Endothelial cell of umbilical vein (primary cell): ENCODE data around the gene CBLC. TPM values are rescaled to one million over a fixed set of nuclear protein-coding genes. Genes with fewer than 3 reads are reported as not detected.

Source experiments
- BruUV-seq: library from RNA; stranded (reverse); fragments of 400-500 nt; replicated peaks from 2 replicates; lab custom pipeline; 2021; lab: Mats Ljungman, UMichigan
- CTCF ChIA-PET: fragments of 300-600, 350-600 bp; sonication (Branson Sonifier 250); formaldehyde crosslinking; loops from one replicate; lab custom pipeline; 2021; ENCODE audit warnings: antibody characterized with exemption, inconsistent platforms; lab: Charles Lee
- POLR2A ChIA-PET: fragments of 300-600, 350-600 bp; sonication (Branson Sonifier 250); formaldehyde crosslinking; loops from one replicate; lab custom pipeline; 2021; ENCODE audit warnings: antibody characterized with exemption, inconsistent platforms; lab: Charles Lee
- DNase-seq: peaks from one replicate; pipeline ENCODE4 v3.0.0-alpha.2; 2011; ENCODE audit warnings: low read depth, low spot score
- FAIRE-seq: peaks from 2 replicates; lab custom pipeline; 2011; peaks lifted over from hg19 to GRCh38; lab: Jason Lieb, UNC
- H2AFZ ChIP-seq: 2 replicates; pipeline ENCODE4 v1.6.0; 2012; ENCODE audit warnings: low read depth, low read length, control low read depth, inconsistent platforms
- H3K27ac ChIP-seq: 2 replicates; pipeline ENCODE4 v1.5.1; 2011; ENCODE audit warnings: low read depth, mild to moderate bottlenecking, control low read depth, low read length, moderate library complexity; ENCODE audit not compliant: insufficient read depth
- H3K27me3 ChIP-seq, 2 experiments: 2 replicates each; pipeline versions ENCODE4 v1.6.0 to v1.6.1; 2011; ENCODE audit warnings: low read length in 2 of 2, mixed read lengths in 1 of 2; ENCODE audit not compliant: control insufficient read depth in 2 of 2, insufficient read depth in 2 of 2
- H3K36me3 ChIP-seq, 2 experiments: 2 replicates in 1 of 2; 3 replicates in 1 of 2; pipeline ENCODE4 v1.5.1; 2011; ENCODE audit warnings: low read length in 2 of 2, mild to moderate bottlenecking in 1 of 2, moderate library complexity in 1 of 2; ENCODE audit not compliant: control insufficient read depth in 2 of 2, insufficient read depth in 2 of 2; ENCODE audit errors: extremely low read depth in 1 of 2
- H3K4me1 ChIP-seq: 3 replicates; pipeline ENCODE4 v1.5.1; 2011; ENCODE audit warnings: mild to moderate bottlenecking, low read length; ENCODE audit not compliant: control insufficient read depth, insufficient read depth; ENCODE audit errors: extremely low read depth
- H3K4me2 ChIP-seq: 2 replicates; pipeline ENCODE4 v1.6.1; 2011; ENCODE audit warnings: low read length, control low read depth, mixed read lengths; ENCODE audit not compliant: insufficient read depth
- H3K4me3 ChIP-seq, 3 experiments: fragments of 200-600 bp in 1 of 3; sonication (generic), shearing (Covaris generic) in 1 of 3; replicated peaks in 1 of 3; 2 replicates each; pipeline ENCODE4 v1.5.1; 2011 to 2016; ENCODE audit warnings: control low read depth in 3 of 3, low read length in 3 of 3, mild to moderate bottlenecking in 2 of 3, inconsistent platforms in 1 of 3, low read depth in 1 of 3, moderate library complexity in 1 of 3; ENCODE audit not compliant: insufficient read depth in 1 of 3
- H3K79me2 ChIP-seq: 2 replicates; pipeline ENCODE4 v1.6.0; 2012; ENCODE audit warnings: low read length, inconsistent platforms; ENCODE audit not compliant: control insufficient read depth, insufficient read depth
- H3K9ac ChIP-seq: replicated peaks from 2 replicates; pipeline ENCODE3; 2011; ENCODE audit warnings: low read length, control low read depth; ENCODE audit not compliant: insufficient read depth; ENCODE audit errors: extremely low read depth
- H3K9me1 ChIP-seq: replicated peaks from 3 replicates; pipeline ENCODE4 v1.6.0; 2011; ENCODE audit warnings: mild to moderate bottlenecking, low read length; ENCODE audit not compliant: control insufficient read depth, insufficient read depth; ENCODE audit errors: extremely low read depth
- H3K9me3 ChIP-seq: replicated peaks from 2 replicates; pipeline ENCODE4 v1.5.1; 2012; ENCODE audit warnings: low read length, inconsistent platforms; ENCODE audit not compliant: control insufficient read depth, insufficient read depth
- H4K20me1 ChIP-seq: replicated peaks from 2 replicates; pipeline ENCODE3; 2011; ENCODE audit warnings: mild to moderate bottlenecking, low read length; ENCODE audit not compliant: control insufficient read depth, insufficient read depth; ENCODE audit errors: extremely low read depth
- CTCF ChIP-seq, 2 donors: IDR thresholded peaks; 1 replicate in 1 of 2; 2 replicates in 1 of 2; pipeline ENCODE4 v1.5.1; 2011; ENCODE audit warnings: low read length in 2 of 2, mild to moderate bottlenecking in 2 of 2, moderate library complexity in 2 of 2, control low read depth in 1 of 2, inconsistent platforms in 1 of 2, low read depth in 1 of 2; ENCODE audit not compliant: insufficient read depth in 1 of 2; ENCODE audit errors: extremely low read depth in 1 of 2
- EZH2 ChIP-seq: IDR thresholded peaks from 2 replicates; pipeline ENCODE4 v1.6.1; 2012; ENCODE audit warnings: borderline replicate concordance, low read depth, mild to moderate bottlenecking, moderate library complexity, low read length, inconsistent platforms; ENCODE audit not compliant: severe bottlenecking
- FOS ChIP-seq: IDR thresholded peaks from 2 replicates; pipeline ENCODE4 v1.6.1; 2011; ENCODE audit warnings: mild to moderate bottlenecking, low read length, moderate library complexity, borderline replicate concordance; ENCODE audit not compliant: insufficient read depth
- GATA2 ChIP-seq: IDR thresholded peaks from 2 replicates; pipeline ENCODE4 v1.7.0; 2011; ENCODE audit warnings: low read depth, mild to moderate bottlenecking, moderate library complexity, mixed read lengths, low read length; ENCODE audit not compliant: insufficient read length, insufficient read depth
- JUN ChIP-seq: IDR thresholded peaks from 2 replicates; pipeline ENCODE4 v1.6.1; 2011; ENCODE audit warnings: borderline replicate concordance, low read depth; ENCODE audit not compliant: insufficient read length, insufficient read depth
- MYC ChIP-seq: IDR thresholded peaks from one replicate; pipeline ENCODE4 v1.6.1; 2011; ENCODE audit warnings: mild to moderate bottlenecking, low read depth, low read length
- POLR2A ChIP-seq: IDR thresholded peaks from 2 replicates; pipeline ENCODE4 v1.6.1; 2012; ENCODE audit warnings: low read depth, mild to moderate bottlenecking, control low read depth, low read length
- POLR2AphosphoS5 ChIP-seq: IDR thresholded peaks from 2 replicates; pipeline ENCODE4 v1.6.1; 2012; ENCODE audit warnings: low read depth, mild to moderate bottlenecking, control low read depth, low read length, moderate library complexity; ENCODE audit not compliant: insufficient read depth
- dilution Hi-C: fragments of 300-500 bp; cut with MboI; formaldehyde crosslinking; loops from one replicate; pipeline ENCODE4 v1.15.0; 2019; ENCODE audit warnings: low sequenced_read_pairs; ENCODE audit not compliant: extremely low pct_ligation_motif_present
- intact Hi-C: fragments of 100-400 bp; cut with micrococcal nuclease; formaldehyde crosslinking; loops from one replicate; pipeline ENCODE4 v1.10.0; 2022
- polyA plus RNA-seq, 4 experiments: library from polyadenylated mRNA; depleted of rRNA in 3 of 4; stranded (reverse) in 3 of 4; unstranded in 1 of 4; fragments of >200 nt; gene quantifications; 2 replicates each; pipeline versions ENCODE4 v1.2.1 to v1.2.3, GENCODE V29; 2011 to 2012; ENCODE audit warnings: missing spikeins in 1 of 4
- total RNA-seq: library from RNA; stranded (reverse); gene quantifications from 2 replicates; pipeline ENCODE4 v1.2.3, GENCODE V29; 2021
- TF ChIP-seq, protein P1 (sequence below): IDR thresholded peaks from 2 replicates; pipeline ENCODE4 v1.6.1; 2011; ENCODE audit not compliant: insufficient read depth, insufficient read length

The CBLC gene
- total and polyA plus RNA-seq, 2 donors (not counting 3 experiments of a cell fraction or from before 2014, with no cell fraction given) = 0.04 TPM; not detected in 1

DNA sequence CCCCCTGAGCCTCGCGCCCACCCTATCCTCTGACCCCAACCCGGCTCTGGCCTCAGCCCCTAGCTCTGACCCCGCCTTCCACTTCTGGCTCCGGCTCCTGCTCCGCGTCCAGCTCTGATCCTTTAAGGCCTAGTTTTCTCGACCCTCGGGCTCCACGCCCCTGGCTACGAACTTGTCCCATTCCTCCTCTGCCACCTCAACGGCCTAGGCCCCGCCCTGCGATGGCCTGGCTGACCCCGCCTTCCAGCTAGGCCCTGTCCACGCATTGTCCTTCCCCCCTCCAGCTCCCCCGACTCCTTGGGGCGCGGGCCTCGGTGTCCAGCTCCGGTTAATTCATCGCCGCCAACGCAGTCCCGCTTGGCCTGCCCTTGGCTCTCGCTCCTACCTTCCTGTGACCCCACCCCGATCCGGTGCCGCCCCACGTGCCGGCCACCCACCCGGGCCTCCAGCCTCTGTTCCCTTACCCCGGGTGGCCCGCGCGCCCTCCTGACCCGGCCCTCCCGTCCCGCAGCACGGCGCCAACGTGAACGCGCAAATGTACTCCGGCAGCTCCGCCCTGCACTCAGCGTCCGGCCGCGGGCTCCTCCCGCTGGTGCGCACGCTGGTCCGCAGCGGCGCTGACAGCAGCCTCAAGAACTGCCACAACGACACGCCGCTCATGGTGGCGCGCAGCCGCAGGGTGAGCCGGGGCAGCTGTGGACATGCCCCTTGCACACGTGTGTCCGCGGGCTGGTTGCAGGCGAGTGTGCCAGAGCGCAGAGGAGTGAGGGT lies 19.8 kb upstream of the CBLC start:
- TF ChIP-seq POLR2AphosphoS5 (no peak), POLR2A (no peak), CTCF (IDR thresholded peaks at IDR 0.05; ENCODE audit: extremely low read depth in 1 of 2, insufficient read depth in 1 of 2, low read depth in 1 of 2, low read length in 2 of 2) (no peak), JUN (no peak), EZH2 (no peak), FOS (no peak), MYC (no peak), GATA2 (no peak)
- TF ChIP-seq, protein P1, sequence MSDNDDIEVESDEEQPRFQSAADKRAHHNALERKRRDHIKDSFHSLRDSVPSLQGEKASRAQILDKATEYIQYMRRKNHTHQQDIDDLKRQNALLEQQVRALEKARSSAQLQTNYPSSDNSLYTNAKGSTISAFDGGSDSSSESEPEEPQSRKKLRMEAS = no peak
- peak overlapping the region; percentile 35 for H3K27ac ChIP-seq
- peak overlapping the region in 1 of 3 experiments; percentile 9 for H3K4me3 ChIP-seq
- no peaks in the 10 kb centered on the region for H3K27me3 ChIP-seq
- POLR2A ChIA-PET = interaction anchor here (0.5 kb wide), 1 partner anchor 40 kb away, joined by 3 read pairs; no protein-coding TSS in a partner anchor
- FAIRE-seq = peak; percentile 81
- DNase-seq = peak; percentile 53
- H3K4me2 ChIP-seq = peak overlapping the region; percentile 50
- intact Hi-C loops (loop anchor here (5.0 kb wide), 1 partner anchor 71 kb away; no protein-coding TSS in a partner anchor), dilution Hi-C loops (no loop called here)
- H3K36me3 ChIP-seq = peaks cover 0 to 14% of the 10 kb centered on the region in 2 experiments
- CTCF ChIA-PET = interaction anchor here (1.2 to 2.5 kb wide), 11 partner anchors 8 to 72 kb away, joined by 3 to 82 read pairs (median 7); no protein-coding TSS in a partner anchor
- BruUV-seq = no TSS peak
- no peaks in the 10 kb centered on the region for H3K9me1 ChIP-seq
- H4K20me1 ChIP-seq = no peaks in the 10 kb centered on the region
- H2AFZ ChIP-seq = peak overlapping the region; percentile 22
- H3K9ac ChIP-seq = peak overlapping the region; percentile 23
- H3K9me3 ChIP-seq = no peaks in the 10 kb centered on the region
- H3K4me1 ChIP-seq = peaks cover 33% of the 10 kb centered on the region
- peaks cover 3% of the 10 kb centered on the region for H3K79me2 ChIP-seq
